ENCODE results near the gene RPL41.

- TF ChIP-seq, protein P1, sequence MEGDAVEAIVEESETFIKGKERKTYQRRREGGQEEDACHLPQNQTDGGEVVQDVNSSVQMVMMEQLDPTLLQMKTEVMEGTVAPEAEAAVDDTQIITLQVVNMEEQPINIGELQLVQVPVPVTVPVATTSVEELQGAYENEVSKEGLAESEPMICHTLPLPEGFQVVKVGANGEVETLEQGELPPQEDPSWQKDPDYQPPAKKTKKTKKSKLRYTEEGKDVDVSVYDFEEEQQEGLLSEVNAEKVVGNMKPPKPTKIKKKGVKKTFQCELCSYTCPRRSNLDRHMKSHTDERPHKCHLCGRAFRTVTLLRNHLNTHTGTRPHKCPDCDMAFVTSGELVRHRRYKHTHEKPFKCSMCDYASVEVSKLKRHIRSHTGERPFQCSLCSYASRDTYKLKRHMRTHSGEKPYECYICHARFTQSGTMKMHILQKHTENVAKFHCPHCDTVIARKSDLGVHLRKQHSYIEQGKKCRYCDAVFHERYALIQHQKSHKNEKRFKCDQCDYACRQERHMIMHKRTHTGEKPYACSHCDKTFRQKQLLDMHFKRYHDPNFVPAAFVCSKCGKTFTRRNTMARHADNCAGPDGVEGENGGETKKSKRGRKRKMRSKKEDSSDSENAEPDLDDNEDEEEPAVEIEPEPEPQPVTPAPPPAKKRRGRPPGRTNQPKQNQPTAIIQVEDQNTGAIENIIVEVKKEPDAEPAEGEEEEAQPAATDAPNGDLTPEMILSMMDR (IDR thresholded peaks at IDR 0.05), result no peak
- no peak for TF ChIP-seq POLR2A (IDR thresholded peaks at IDR 0.05)
Measured at GRCh38 chr12:56134897-56135296, 18.5 kb downstream of the RPL41 start.

Data from esophagus squamous epithelium (tissue), 4 donors.